GM12875 (cell line): ENCODE data around the gene ARHGEF10L.
A peak's percentile ranks its signal among the peaks of the same experiment; 100 is the strongest.

Source experiments
- H3K4me3 ChIP-seq: one replicate; pipeline ENCODE4 v1.5.1; 2011; ENCODE audit warnings: low read depth, low read length, control low read depth
- CTCF ChIP-seq: IDR thresholded peaks from 2 replicates; pipeline ENCODE4 v1.5.1; 2011; ENCODE audit warnings: low read depth, mild to moderate bottlenecking, control low read depth, inconsistent platforms, low read length, moderate library complexity, borderline replicate concordance; ENCODE audit not compliant: insufficient read depth

ARHGEF10L gene

GRCh38 chr1:17646444-17647280, 107.2 kb downstream of the ARHGEF10L start:
- no peak overlapping the region for H3K4me3 ChIP-seq
- TF ChIP-seq CTCF, result no peak

- H3K4me3 ChIP-seq, result no peak overlapping the region
- no peak for TF ChIP-seq CTCF
These were observed 109.1 kb downstream of the ARHGEF10L start for GRCh38 chr1:17648457-17649145.

DNA sequence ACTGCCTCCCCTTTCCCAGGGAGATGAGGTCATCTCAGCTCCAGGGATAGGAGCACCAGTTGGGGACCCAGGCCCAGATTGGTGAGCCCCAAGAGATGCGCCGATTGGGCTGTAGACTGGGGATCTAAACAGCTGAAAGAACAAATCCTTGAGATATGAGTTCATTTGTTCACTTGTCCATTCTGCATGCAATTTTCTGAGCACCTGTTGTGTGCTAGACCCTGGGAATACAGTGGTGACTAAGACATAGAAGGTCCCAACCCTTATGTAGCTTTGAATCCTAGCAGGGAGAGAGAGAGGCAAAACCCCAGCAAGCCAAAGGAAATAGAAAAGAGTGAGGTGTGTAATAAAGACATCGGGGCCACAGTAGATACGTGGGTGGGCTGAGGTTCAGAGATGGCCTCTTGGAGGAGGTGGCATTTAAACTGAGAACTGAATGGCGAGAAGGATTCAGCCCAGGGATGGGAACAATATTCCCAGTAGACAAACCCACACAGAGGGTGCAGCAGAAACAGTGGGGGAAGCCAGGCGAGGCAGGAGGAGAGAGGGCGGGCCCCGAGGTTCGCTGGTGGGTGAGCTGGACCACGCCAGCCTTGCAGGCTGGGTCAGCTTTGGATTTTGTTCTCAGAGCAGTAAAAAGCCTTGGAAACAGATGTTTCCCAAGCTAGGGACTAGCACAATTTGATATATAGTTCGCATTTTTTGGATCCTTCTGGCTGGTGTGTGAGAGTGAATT, 110.0 kb downstream of the ARHGEF10L start:
- TF ChIP-seq CTCF, result no peak
- no peak overlapping the region for H3K4me3 ChIP-seq

GRCh38 chr1:17653276-17653675, 113.8 kb downstream of the ARHGEF10L start:
- no peak for TF ChIP-seq CTCF
- no peak overlapping the region for H3K4me3 ChIP-seq

- TF ChIP-seq CTCF, result peak; percentile 69
- H3K4me3 ChIP-seq, result no peak overlapping the region
These were observed 114.3 kb downstream of the ARHGEF10L start for GRCh38 chr1:17653728-17654351.

DNA sequence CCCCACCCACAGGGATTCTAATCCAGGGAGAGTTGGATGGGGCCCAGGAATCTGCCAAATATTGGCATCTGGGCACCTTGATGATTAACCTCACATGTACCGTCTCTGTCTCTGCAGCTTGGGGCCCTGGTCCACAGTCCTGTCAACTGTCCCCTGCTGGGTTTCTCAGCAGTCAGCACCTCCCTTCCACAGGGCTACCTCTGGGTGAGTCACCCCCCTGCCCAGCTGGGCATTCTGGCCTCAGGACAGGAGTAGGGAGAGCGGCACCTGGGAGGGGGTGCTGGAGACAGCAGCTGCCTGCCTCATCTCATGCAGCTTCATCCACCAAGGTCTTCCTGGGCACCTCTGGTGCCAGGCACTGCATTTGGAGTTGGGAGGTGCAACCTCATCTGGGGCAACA, 115.0 kb downstream of the ARHGEF10L start:
- no peak for TF ChIP-seq CTCF
- no peak overlapping the region for H3K4me3 ChIP-seq
